ENCODE data around the gene PZP.

PZP gene

GRCh38 chr12:9106610-9107541 is 101.3 kb downstream of the PZP start:
- no peak overlapping the region for H3K27ac ChIP-seq
- TF ChIP-seq CTCF (conservative IDR thresholded peaks at IDR 0.05), result no peak

DNA sequence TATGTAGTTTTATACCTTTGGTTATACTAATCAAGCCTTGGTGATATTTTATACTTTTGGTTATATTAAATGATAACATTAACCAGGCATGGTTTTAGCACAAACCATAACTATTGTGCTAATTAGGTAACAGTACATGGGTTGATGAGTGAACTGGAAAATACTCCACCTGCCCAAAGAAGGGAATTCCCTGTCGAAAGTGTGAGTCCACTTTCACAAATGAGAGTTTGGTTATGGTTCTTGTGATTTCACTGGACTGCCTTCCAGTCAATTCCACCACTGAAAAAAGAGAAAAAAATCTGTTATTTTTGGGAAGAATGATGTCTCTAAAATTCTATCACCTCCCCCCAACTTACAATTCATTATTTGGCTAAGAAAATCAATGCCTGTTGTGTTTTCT is 102.1 kb downstream of the PZP start:
- H3K27ac ChIP-seq, result no peak overlapping the region
- TF ChIP-seq CTCF (conservative IDR thresholded peaks at IDR 0.05), result no peak

DNA sequence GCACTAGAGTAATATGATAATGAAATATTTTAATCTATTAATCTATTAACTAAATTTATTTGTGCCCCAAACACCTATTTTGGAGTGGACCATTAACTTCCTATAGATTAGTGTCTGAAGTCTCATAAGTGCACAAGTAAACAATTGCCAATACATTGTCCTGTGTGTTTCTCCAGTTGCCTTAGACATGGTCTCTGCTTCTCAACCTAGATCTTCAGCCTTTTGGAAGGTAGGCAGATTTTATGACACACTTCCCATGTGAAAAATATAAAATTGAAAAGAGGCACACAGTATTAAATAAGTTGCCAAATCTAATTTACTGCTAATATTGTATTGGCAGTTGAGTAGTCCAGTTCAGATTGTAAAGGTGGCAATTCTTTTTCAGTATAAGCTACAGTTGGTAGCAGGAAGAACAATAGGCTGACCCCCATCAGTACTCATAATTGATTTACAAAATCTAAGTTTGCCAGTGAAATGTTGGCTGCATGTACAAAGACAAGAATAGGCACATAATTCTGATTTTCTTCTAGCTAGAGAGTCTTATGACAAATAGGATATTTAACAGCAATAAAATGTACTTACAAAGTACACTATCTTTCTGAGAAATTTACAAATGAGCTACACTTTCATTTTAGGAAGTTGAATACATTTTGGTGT is 103.3 kb downstream of the PZP start:
- TF ChIP-seq CTCF (conservative IDR thresholded peaks at IDR 0.05), result no peak
- H3K27ac ChIP-seq, result no peak overlapping the region

GRCh38 chr12:9104087-9104486 is 104.1 kb downstream of the PZP start:
- no peak overlapping the region for H3K27ac ChIP-seq
- no peak for TF ChIP-seq CTCF (conservative IDR thresholded peaks at IDR 0.05)

DNA sequence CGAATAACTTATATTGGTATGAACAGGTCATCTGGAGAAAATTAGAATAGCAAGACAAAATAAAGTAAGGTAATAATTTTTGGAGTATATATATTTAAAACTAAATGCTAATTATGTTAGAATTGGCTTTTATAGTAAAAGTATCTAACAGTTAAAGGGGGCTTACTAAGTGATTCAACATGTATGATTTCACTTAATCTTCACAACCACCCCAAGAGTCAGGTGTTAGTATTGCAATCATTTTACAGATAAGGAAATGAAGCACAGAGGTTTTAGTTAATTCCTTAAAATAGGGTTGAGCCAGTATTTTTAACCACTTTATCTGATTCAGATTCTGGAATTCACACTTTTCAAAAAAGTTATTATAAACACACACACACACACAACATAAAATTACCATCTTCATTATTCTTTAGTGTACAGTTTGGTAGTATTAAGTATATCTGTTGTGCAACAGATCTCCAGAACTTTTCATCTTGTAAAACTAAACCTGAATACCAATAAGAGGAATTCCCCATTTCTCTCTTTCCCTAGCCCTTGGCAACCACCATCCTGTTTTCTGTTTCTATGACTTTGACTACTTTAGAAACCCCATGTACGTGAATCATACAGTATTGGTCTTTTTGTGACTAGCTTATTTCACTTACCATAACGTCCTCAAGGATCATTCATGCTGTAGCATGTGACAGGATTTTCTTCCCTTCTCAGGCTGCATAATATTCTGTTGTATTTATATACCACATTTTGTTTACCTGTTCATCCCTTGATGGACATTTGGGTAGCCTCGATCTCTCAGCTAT is 104.9 kb downstream of the PZP start:
- no peak; the same call in 1 of the 2 replicates for TF ChIP-seq CTCF (conservative IDR thresholded peaks at IDR 0.05)
- H3K27ac ChIP-seq, result no peak overlapping the region

DNA sequence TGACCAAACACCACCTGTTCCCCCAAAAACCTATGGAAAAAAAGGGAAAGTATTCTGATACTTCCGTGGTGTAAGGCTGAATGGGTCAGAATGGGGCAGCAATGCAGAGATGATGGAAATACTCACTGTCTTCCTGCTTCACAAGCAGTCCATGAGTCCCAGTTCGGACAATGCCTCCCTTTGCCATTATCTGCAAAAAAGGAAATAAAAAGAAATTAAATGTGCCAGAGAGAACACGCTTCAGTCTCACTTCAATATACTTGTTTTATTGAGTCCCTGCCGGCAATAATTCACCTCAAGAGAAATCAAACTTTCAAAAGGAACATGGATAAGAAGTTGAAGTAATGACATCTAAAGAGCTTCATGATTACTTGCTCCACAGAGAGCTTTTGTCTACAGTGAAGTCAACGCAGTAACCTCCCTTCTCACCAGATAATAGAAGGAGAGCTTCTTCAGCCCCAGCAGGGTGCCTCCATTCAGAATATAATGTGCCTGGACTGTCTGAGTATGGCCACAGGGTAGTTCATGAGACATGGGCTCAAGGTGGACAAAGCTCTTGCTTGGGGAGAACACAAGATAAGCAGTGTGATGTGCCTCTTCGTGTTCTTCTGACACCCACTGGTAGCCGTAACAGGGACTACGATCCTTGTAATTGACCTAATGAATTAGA is 107.0 kb downstream of the PZP start:
- TF ChIP-seq CTCF (conservative IDR thresholded peaks at IDR 0.05), result no peak
- no peak overlapping the region for H3K27ac ChIP-seq
